H7 (cell line): ENCODE measurements around the gene ROPN1L. TPM values are rescaled to one million over a fixed set of nuclear protein-coding genes. Genes with fewer than 3 reads are reported as not detected.
A peak's percentile ranks its signal among the peaks of the same experiment; 100 is the strongest.
"Not testable (repeated sequence)": the region's sequence is repeated elsewhere in the genome, so short reads cannot be mapped to it uniquely, and the experiment has no call there.

Source experiments
- DNase-seq: peaks from one replicate; pipeline ENCODE4 v3.0.0; 2012
- H3K27me3 ChIP-seq: 2 replicates; pipeline ENCODE4 v1.6.0; 2011; ENCODE audit warnings: mild to moderate bottlenecking, low read length; ENCODE audit not compliant: control insufficient read depth, insufficient read depth
- H3K36me3 ChIP-seq: replicated peaks from 2 replicates; pipeline ENCODE4 v1.5.1; 2011; ENCODE audit warnings: low read length; ENCODE audit not compliant: control insufficient read depth, insufficient read depth
- H3K4me3 ChIP-seq: 2 replicates; pipeline ENCODE4 v1.5.1; 2011; ENCODE audit warnings: low read depth, mild to moderate bottlenecking, control low read depth, low read length, moderate library complexity; ENCODE audit not compliant: insufficient read depth
- total RNA-seq: library from RNA; depleted of rRNA; stranded (reverse); fragments of >200 nt; shearing (Covaris generic); gene quantifications from 2 replicates; pipeline ENCODE4 v1.2.3, GENCODE V29; 2014; rRNA removed

The ROPN1L gene
- total RNA-seq, 1 experiment from 2014 or later, result not detected

- peak; percentile 48 for DNase-seq
- no peaks in the 10 kb centered on the region for H3K27me3 ChIP-seq
- no peak overlapping the region for H3K4me3 ChIP-seq
- H3K36me3 ChIP-seq, result no peaks in the 10 kb centered on the region
Measured at GRCh38 chr5:10502578-10502977, 60.9 kb downstream of the ROPN1L start.

GRCh38 chr5:10503321-10503720 lies 61.6 kb downstream of the ROPN1L start:
- H3K27me3 ChIP-seq, result no peaks in the 10 kb centered on the region
- no peaks in the 10 kb centered on the region for H3K36me3 ChIP-seq
- DNase-seq, result no peak
- H3K4me3 ChIP-seq, result no peak overlapping the region

GRCh38 chr5:10503997-10504793 lies 62.5 kb downstream of the ROPN1L start:
- H3K27me3 ChIP-seq, result no peaks in the 10 kb centered on the region
- DNase-seq, result no peak
- no peaks in the 10 kb centered on the region for H3K36me3 ChIP-seq
- no peak overlapping the region for H3K4me3 ChIP-seq

- no peak for DNase-seq
- Histone ChIP-seq H3K4me3 (no peak overlapping the region), H3K36me3 (no peaks in the 10 kb centered on the region), H3K27me3 (no peaks in the 10 kb centered on the region)
Measured at GRCh38 chr5:10505517-10506095, 63.9 kb downstream of the ROPN1L start.

- no peak for DNase-seq
- Histone ChIP-seq H3K27me3 (no peaks in the 10 kb centered on the region), H3K4me3 (no peak overlapping the region), H3K36me3 (no peaks in the 10 kb centered on the region)
Measured at GRCh38 chr5:10506535-10506934, 64.9 kb downstream of the ROPN1L start.

- H3K4me3 ChIP-seq, result no peak overlapping the region
- no peaks in the 10 kb centered on the region for H3K27me3 ChIP-seq
- H3K36me3 ChIP-seq, result no peaks in the 10 kb centered on the region
- DNase-seq, result no peak
Measured at GRCh38 chr5:10507575-10508096, 66.0 kb downstream of the ROPN1L start.

- Histone ChIP-seq H3K27me3 (no peaks in the 10 kb centered on the region), H3K4me3 (no peak overlapping the region), H3K36me3 (no peaks in the 10 kb centered on the region)
- DNase-seq, result no peak
Measured at GRCh38 chr5:10509575-10509974, 67.9 kb downstream of the ROPN1L start.

GRCh38 chr5:10511741-10512640 lies 70.3 kb downstream of the ROPN1L start:
- H3K27me3 ChIP-seq, result no peaks in the 10 kb centered on the region
- no peak for DNase-seq
- no peak overlapping the region for H3K4me3 ChIP-seq
- no peaks in the 10 kb centered on the region for H3K36me3 ChIP-seq

GRCh38 chr5:10513501-10514442 lies 72.1 kb downstream of the ROPN1L start:
- Histone ChIP-seq H3K36me3 (no peaks in the 10 kb centered on the region), H3K4me3 (no peak overlapping the region), H3K27me3 (no peaks in the 10 kb centered on the region)
- DNase-seq, result peak; percentile 87

- H3K36me3 ChIP-seq, DNase-seq: not testable (repeated sequence)
Measured at GRCh38 chr5:10514572-10514971, 72.9 kb downstream of the ROPN1L start.

More at GRCh38 chr5:10514572-10514971, 72.9 kb downstream of the ROPN1L start:
- H3K4me3 ChIP-seq, H3K27me3 ChIP-seq: not testable (repeated sequence)

Other genes starting within 250 kb of the ROPN1L start
- gene ATPSCKMT, start 192.0 kb upstream of the ROPN1L start, total RNA-seq, result 11.9 and 14.5 TPM in 2 replicates
- gene CCT5, start 191.6 kb upstream of the ROPN1L start, total RNA-seq, result 994 and 1,018 TPM in 2 replicates
- 5.2 and 5.3 TPM in 2 replicates for gene CMBL, start 134.0 kb upstream of the ROPN1L start, total RNA-seq
- 38.0 and 55.4 TPM in 2 replicates for gene MARCHF6, start 88.2 kb upstream of the ROPN1L start, total RNA-seq
- gene ANKRD33B, start 122.2 kb downstream of the ROPN1L start, total RNA-seq, result 1.1 and 1.6 TPM in 2 replicates